ENCODE results near the gene GRK3.

GRCh38 chr22:25682109-25682508 is 117.6 kb downstream of the GRK3 start:
- TF ChIP-seq CTCF (IDR thresholded peaks at IDR 0.05) (no peak), POLR2A (IDR thresholded peaks at IDR 0.05) (no peak)
